ENCODE measurements around the gene BLTP3B.

The BLTP3B gene

DNA sequence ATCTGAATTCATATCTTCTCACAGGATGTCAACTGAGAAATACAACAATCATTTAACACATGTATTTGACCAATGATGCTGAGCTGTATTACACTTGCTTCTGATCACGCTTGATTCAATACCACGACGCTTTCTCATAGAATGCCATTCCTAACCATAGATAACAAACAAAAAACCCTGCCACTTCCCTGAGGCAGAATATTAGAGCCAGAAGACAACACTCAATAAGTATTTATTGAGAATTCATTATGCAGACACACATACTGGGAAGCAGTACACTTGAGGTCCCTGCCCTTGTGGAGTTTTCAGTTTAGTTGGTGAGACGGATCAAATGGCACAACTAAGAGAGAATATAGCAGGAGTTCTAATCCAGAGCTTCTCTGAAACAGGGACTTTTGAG lies 32.4 kb downstream of the BLTP3B start:
- no peak for DNase-seq (ENCODE audit: low read depth in 2 of 2)

DNA sequence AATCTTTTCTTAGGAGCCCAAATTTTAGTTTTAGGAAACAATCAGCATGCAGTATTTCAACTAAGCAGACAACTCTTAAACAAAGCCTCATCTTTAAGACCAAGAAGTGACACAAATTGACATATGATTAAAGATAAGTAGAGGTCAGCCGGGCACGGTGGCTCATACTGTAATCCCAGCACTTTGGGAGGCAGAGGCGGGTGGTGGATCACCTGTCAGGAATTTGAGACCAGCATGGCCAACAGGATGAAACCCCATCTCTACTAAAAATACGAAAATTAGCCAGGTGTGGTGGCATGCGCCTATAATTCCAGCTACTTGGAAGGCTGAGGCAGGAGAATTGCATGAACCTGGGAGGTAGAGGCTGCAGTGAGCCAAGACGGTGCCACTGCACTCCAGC lies 35.8 kb downstream of the BLTP3B start:
- DNase-seq (ENCODE audit: low read depth in 2 of 2): no peak

DNA sequence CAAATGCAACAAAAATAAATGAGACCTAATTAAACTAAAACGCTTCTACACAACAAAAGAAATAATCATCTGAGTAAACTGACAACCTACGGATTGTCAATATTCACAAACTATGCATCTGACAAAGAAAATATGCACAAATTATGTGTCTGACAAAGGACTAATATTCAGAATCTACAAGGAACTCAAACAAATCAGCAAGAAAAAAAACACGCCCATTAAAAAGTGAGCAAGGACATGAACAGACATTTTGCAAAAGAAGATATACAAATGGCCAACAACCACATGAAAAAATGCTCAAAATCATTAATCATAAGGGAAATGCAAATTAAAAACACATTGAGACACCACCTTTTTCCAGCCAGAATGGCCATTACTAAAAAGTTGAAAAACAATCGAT lies 37.0 kb downstream of the BLTP3B start:
- no peak for DNase-seq (ENCODE audit: low read depth in 2 of 2)

DNA sequence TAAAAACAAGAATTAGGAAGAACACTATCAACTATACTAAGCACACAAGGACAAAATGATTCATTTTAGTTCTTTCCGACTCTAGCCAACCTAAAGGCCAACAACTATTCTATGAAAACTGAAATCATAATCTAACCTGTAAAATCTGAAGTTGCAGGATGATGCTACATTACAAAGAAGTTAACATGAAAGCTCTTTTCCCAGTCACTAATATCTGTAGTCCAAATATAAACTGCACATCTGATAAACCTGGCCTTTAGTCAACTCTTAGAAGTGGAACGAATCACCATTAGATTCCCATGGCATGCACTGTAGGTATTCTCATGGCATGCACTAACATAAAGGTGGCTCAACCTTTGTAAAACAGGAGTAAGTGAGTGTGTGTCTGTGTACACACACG lies 41.7 kb downstream of the BLTP3B start:
- DNase-seq (ENCODE audit: low read depth in 2 of 2): no peak
